Endothelial cell (in vitro differentiated cells): ENCODE results near the gene AAK1. TPM values are rescaled to one million over a fixed set of nuclear protein-coding genes. Genes with fewer than 3 reads are reported as not detected.

ENCODE experiments used
- DNase-seq: peaks from one replicate; pipeline ENCODE4 v3.0.0; 2021; ENCODE audit warnings: low spot score
- H3K27ac Mint-ChIP-seq: one replicate; pipeline ENCODE4 v1.8.0; 2021; ENCODE audit warnings: mixed read lengths, inconsistent platforms; ENCODE audit not compliant: unreplicated experiment
- H3K27me3 Mint-ChIP-seq: one replicate; pipeline ENCODE4 v1.8.0; 2021; ENCODE audit warnings: mild to moderate bottlenecking, moderate library complexity, mixed read lengths, inconsistent platforms; ENCODE audit not compliant: unreplicated experiment
- H3K36me3 Mint-ChIP-seq: one replicate; pipeline ENCODE4 v1.8.0; 2021; ENCODE audit warnings: mild to moderate bottlenecking, low read depth, mixed read lengths, inconsistent platforms; ENCODE audit not compliant: unreplicated experiment
- H3K4me1 Mint-ChIP-seq: one replicate; pipeline ENCODE4 v1.8.0; 2021; ENCODE audit warnings: mild to moderate bottlenecking, mixed read lengths, inconsistent platforms; ENCODE audit not compliant: unreplicated experiment
- H3K4me3 Mint-ChIP-seq: one replicate; pipeline ENCODE4 v1.8.0; 2021; ENCODE audit warnings: mild to moderate bottlenecking, mixed read lengths, inconsistent platforms; ENCODE audit not compliant: unreplicated experiment
- H3K9me3 Mint-ChIP-seq: one replicate; pipeline ENCODE4 v1.8.0; 2021; ENCODE audit warnings: mixed read lengths, inconsistent platforms; ENCODE audit not compliant: unreplicated experiment
- CTCF ChIP-seq: fragments of 200-600 bp; sonication (generic); IDR thresholded peaks from one replicate; pipeline ENCODE4 v1.5.0; 2021; ENCODE audit warnings: antibody characterized with exemption; ENCODE audit not compliant: unreplicated experiment
- total RNA-seq: library from RNA; stranded (reverse); fragmentation: NEBNext Ultra II Directional; extraction: Animal tissue kit (Norgen Biotek cat#: 25700); gene quantifications from one replicate; pipeline ENCODE4 v1.2.1, GENCODE V29; 2021; ENCODE audit not compliant: unreplicated experiment

Gene AAK1
- total RNA-seq, 1 donor from 2014 or later = 144 TPM

DNA sequence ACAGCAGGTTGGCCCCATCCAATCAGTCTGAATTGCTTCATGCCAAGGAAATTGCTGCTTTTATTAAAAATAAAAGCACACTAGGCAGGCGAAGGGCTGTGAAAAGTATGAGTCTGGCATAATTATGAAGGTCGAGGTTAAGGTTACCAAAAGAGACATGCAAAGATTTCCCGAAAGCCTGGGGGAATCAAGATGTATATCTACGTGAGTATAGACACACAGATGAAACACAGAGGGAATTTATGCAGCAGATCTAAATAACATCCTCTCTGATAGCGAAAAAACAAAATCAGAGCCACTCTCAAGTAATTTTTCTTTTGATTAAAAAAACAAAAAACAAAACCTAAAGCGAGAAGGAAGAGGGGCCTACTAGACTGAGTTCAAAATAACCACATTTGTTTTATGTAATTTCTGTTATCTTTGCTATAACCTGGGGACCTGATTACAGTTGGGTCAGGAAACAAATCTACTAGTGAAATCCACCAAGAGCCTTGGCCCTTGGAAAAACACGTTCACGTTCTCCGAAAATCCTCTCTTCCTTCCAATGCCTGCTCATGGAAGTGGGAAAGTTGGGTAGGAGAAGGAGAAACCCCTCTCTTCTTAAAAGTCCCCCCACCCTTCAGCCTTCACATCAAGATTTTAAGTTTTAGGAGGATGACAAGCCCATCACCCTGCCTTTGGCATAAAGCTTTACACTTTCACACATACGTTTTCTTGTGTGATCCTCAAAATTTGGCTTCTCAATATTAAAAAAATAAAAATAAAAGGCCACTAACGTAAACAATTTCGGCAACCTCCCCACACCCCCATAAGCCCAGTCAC lies 1.4 kb downstream of the AAK1 start:
- Mint-ChIP-seq H3K4me3 (peak overlapping the region; percentile 99), H3K27ac (peak overlapping the region; percentile 97), H3K36me3 (peaks cover 36% of the 10 kb centered on the region), H3K9me3 (no peaks in the 10 kb centered on the region), H3K27me3 (peaks cover 9% of the 10 kb centered on the region), H3K4me1 (peaks cover 54% of the 10 kb centered on the region)
- DNase-seq = no peak
- TF ChIP-seq CTCF = no peak

GRCh38 chr2:69641471-69641870 lies 2.1 kb downstream of the AAK1 start:
- Mint-ChIP-seq H3K27ac (no peak overlapping the region), H3K4me3 (peak overlapping the region; percentile 99), H3K9me3 (no peaks in the 10 kb centered on the region), H3K4me1 (peaks cover 54% of the 10 kb centered on the region), H3K36me3 (peaks cover 38% of the 10 kb centered on the region), H3K27me3 (peaks cover 7% of the 10 kb centered on the region)
- no peak for TF ChIP-seq CTCF
- DNase-seq = no peak

DNA sequence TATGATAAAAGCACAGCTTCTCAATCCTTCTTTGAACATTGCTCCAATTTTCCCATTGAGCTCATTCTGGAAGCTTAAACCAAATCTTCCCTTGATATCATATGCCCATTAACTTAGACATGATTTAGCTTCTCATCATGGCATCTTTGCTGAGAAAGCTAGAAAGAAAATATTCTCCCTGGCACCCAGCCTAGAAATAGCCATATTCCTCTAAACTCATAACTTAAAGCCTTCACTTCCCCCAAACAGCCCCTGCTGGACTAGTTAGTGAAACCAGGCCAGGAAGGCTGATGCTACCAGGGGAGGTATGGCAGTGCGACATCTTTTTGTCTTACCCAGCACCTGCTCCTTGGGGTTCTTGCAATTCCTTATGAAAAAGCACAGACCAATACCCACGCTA lies 4.3 kb downstream of the AAK1 start:
- Mint-ChIP-seq H3K9me3 (no peaks in the 10 kb centered on the region), H3K36me3 (peaks cover 31% of the 10 kb centered on the region), H3K4me3 (peak overlapping the region; percentile 24), H3K4me1 (peaks cover 40% of the 10 kb centered on the region), H3K27ac (no peak overlapping the region), H3K27me3 (peaks cover 5% of the 10 kb centered on the region)
- TF ChIP-seq CTCF = no peak
- DNase-seq = no peak

GRCh38 chr2:69638630-69639029 lies 4.9 kb downstream of the AAK1 start:
- Mint-ChIP-seq H3K4me1 (peaks cover 40% of the 10 kb centered on the region), H3K4me3 (peak overlapping the region; percentile 58), H3K9me3 (no peaks in the 10 kb centered on the region), H3K27ac (no peak overlapping the region), H3K27me3 (peaks cover 5% of the 10 kb centered on the region), H3K36me3 (peaks cover 31% of the 10 kb centered on the region)
- no peak for DNase-seq
- TF ChIP-seq CTCF = no peak

- Mint-ChIP-seq H3K27me3 (peaks cover 3% of the 10 kb centered on the region), H3K9me3 (no peaks in the 10 kb centered on the region), H3K4me1 (peaks cover 38% of the 10 kb centered on the region), H3K36me3 (peaks cover 31% of the 10 kb centered on the region), H3K4me3 (no peak overlapping the region), H3K27ac (no peak overlapping the region)
- no peak for DNase-seq
- TF ChIP-seq CTCF = no peak
Observed at GRCh38 chr2:69637923-69638322, 5.6 kb downstream of the AAK1 start.
